GM21390 (cell line): ENCODE results near the gene MPP1.

Experiments
- ATAC-seq: cut with Tn5 transposase; IDR thresholded peaks from one replicate; pipeline ENCODE4 v1.9.1; 2021; ENCODE audit not compliant: unreplicated experiment

The MPP1 gene

DNA sequence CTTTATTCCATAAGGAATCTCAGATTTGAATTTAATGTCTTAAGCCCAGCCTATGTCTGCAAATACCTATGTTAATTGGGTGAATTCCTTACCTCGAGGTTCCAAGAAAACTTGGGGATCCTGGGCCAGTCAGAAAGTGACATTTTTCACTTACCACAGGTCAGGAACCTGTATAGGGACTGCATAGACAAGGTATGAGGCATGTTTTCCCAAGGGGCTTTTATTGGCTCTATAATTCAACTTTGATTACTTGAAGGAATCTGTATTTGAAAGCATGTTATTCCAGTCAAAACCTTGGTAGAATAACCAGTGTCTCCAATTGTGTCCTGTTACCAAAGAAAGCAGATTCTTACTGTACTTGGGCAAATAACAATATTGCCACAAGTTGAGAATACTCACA, 8.5 kb upstream of the MPP1 start:
- ATAC-seq = no peak

DNA sequence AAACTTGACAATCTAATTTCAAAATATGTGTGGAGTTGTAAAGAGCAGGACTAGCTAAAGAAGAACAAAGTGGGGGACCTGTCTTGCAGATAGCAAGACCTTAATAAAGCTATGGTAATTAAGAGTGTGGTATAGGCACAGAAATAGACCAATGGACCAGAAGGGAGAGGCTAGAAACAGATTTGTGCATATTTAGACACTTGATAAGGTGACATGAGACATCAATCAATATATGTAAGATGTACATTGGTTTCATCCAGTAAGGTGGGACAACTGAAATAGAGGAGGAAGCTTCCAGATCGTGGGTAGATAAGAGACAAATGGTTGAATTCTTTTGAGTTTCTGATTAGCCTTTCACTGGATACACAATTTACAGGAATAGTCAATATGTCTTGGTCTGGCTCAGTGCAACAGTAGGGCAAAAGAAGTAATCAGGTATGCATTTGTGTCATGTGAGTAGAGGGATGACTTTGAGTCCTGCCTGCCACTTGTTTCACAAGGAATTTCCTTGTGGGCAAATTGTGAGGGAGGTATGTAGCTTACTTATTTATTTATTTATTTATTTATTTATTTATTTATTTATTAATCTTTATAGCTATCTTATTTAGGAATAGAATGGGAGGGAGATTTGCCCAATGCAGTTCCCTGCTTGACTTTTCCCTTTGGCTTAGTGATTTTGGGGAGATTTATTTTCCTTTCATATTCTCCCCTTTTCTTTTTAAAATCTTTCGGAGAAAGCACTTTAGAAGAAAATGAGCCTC, 7.2 kb upstream of the MPP1 start:
- no peak for ATAC-seq

DNA sequence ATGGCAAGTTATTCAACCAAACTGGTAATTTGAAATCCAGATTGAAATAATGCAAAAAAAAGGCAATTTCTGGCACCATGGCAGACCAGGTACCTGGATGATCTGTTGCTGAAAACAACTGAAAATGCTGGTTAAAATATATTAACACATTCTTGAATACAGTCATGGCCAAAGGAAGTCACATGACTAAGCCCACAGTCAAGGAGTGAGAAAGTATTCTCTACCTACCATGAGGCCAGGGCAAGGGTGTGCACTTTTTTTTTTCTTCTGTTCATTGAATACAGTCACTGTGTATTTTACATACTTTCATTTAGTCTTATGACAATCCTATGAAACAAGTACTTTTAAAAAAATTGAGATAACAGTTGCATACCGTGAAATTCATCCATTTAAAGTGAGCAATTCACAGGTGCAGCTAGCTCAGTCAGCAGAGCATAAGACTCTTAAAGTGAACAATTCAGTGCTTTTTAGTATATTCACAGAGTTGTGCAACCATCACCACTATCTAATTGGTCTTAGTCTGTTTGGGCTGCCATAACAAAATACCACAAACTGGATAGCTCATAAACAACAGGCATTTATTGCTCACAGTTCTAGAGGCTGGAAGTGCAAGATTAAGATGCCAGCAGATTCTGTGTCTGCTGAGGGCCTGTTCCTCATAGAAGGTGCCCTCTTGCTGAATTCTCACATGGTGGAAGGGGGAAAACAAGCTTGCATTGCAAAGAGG, 4.8 kb upstream of the MPP1 start:
- no peak for ATAC-seq

- no peak for ATAC-seq
Observed at GRCh38 chrX:154806837-154807501, 1.7 kb upstream of the MPP1 start.

DNA sequence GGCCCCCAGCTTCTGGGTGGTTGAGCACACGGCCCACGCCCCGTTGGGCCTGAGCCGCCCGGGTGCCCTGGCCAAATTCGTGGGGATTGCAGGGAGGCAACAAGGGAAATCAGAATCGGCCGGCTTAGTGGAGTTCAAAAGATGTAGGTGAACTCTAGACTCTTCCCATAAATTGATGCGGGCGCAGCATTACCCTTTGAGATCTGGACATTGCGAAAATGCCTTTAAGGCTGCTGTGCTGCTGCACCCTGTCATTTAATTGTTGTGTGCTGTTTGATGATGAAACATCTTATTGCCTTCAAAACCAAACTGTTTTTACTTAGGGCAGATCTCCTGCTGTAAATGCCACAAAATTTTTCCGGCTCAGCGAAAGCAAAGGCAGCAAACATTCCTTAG, 409 bp upstream of the MPP1 start:
- no peak for ATAC-seq

DNA sequence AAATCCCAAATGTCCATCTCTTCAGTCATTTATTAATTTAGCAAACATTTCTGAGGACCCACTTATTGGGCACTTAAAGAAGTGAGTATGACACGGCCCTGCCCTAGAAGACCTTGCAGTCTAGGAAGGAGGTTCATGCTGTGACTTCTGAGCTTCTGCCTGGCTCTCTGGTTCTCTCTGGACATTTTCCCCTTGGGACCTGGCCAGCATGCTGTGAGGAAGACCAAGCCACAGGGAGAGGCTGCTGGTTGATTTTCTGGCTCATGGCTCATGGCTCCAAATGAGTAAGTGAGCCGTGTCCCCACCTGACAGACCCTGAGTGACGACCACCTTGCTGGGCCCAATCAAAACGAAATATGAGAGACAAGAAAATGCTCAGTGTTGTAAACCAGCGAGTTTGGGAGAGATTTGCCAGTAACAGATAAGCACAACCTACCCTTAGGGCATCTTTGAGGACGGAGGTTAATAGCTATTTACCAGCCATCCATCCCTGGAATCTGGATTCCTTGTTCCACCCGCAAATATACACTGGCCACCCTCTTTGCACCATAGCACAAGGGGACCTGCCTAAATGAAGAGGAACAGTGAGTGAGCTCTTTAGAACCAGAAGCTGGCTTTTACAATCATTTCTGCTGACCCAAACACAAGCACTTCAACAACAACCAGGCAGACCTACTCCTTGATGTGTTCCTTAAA, 876 bp downstream of the MPP1 start:
- ATAC-seq = no peak

DNA sequence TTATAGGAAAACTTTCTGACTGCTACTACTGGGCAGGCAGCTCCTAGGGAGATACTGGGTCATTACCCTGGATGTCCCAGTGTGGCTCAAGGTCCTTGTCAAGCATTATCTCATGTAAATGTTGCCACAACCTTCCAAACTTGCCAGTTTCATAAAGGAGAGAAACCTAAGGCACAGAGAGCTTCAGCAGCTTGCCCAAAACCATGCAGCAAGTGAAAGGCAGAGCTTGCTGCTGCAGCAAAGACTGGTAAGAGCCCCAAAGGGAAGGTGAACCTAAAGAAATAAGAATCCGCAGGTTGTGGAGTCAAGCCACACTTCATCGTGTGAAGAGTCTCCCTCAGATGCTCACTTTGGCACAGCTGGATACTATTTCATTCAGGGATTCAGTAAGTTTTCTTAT, 2.3 kb downstream of the MPP1 start:
- ATAC-seq = no peak

GRCh38 chrX:154800478-154801210, 4.6 kb downstream of the MPP1 start:
- ATAC-seq = no peak

DNA sequence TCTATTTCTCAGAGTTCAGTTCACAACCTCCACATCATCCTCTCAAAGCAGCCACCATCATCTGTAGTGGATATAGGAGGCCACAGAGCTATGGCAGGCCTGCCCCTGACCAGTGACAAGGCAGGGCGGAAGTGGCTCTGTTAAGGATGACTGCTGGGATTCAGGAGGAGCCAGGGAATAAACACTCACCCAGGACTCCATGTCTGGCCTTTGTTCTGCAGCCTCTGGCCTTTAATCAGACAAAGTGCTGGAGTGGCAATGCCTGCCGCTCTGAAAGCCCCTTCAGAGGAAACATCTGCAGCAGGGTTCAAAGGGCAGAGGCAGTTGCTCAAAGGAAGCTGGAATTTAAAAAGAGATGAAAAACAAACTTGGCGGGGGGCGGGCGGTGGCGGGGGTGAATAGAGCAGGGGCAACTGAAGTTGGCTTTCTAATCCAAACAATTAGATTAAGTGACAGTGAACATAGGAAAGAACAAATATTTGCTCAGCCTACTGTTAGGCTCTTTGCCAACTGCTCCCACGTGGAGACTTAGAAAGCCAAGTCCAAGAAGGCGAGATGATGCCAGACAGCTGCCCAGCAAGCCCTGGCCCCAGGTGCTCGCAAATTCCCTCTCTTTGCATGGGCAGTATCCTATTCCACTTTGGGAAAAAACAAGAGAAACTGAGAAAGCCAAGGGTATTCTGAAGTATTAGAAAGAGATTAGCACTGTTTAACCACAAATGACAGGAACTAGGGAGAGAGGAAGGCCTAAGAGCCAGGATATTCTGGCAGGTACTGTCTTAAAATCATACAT, 5.5 kb downstream of the MPP1 start:
- ATAC-seq = no peak

DNA sequence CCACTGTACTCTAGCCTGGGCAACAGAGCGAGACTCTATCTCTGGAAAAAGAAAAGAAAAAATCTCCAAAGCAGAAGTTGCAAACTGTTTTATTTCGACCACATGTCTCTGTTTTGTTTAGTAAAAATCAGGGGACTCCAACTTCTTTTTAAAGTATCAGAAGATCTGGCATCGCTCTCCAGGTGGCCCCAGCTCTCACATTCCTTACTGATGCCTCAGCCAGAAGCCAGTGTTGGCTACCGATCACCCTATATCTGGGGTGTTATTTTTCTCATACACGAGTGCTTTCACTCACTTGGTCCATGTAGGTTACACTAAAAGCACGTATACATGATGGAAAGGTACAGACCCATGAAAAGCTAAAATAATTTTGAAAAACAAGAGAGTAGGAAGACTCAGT, 8.3 kb downstream of the MPP1 start:
- ATAC-seq = no peak

DNA sequence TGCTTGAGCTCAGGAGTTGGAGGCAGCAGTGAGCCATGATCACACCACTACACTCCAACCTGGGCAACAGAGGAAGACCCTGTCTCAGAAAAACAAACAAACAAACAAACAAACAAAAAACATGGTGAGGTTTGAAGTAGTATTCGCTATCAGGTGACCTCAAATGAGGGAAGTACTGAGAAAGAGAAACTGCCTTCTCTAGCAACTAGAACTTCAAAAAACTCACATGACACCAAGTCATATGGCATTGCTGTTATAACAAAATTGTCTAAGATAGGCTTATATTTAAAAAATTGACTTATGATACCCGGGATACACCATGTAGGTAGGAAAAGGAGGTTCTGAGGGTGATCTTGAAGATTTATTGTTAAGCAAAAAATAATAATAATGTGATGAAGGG, 10.3 kb downstream of the MPP1 start:
- no peak for ATAC-seq

DNA sequence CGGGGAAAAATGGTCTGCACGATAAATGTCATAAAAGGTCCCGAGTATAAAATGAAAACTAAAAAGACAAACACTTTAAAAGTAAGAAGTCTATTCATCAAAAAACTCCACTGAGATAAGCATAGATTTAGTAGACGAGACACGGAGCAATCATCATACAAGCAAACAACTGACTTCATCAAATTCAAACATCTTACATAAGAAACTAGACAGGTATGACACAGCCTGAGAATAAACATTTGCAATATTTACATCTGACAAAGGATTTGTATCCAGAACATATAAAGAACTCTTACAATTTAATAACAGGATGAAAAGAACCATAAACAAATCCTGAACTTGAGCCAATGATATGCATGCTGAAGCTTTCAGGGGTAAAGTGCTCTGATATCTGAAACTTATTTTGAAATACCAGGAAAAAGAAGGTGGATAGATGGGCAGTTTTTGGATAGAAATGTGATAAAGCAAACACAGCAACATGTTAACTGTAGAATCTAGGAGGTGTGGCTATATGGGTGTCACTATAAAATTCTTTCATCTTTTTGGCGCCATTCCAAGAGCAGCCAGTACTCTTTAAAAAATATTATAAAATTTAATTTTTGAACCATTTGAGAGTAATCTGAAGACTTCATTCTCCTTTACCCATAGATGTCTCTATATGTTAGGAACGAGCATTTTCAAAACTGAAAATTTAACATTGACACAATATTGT, 12.0 kb downstream of the MPP1 start:
- no peak for ATAC-seq

GRCh38 chrX:154791939-154792338, 13.3 kb downstream of the MPP1 start:
- ATAC-seq = no peak

GRCh38 chrX:154791467-154791866, 13.8 kb downstream of the MPP1 start:
- ATAC-seq = no peak

- ATAC-seq = no peak
Observed at GRCh38 chrX:154785716-154786115, 19.6 kb downstream of the MPP1 start.

- ATAC-seq = no peak
Observed at GRCh38 chrX:154784149-154784995, 20.9 kb downstream of the MPP1 start.

DNA sequence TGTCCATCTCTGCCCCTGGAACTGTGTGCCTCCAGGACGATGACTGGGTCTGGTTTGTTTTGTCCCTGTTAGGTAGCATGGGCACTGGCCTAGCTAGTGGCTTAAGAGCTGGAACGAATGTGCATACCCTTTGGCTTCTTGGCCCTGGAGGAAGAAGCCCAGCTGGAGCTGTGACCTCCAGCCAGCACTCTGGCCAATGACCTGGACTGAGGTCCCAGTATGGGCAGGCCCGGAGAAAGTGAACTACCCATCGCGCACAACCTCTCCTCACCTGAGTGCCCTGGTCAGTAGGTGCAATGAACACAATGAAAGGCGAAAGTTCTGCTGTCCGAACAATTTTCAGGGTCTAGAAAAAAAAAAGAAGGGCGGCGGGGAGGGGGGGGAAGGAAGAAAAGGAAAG, 24.3 kb downstream of the MPP1 start:
- ATAC-seq = no peak

- no peak for ATAC-seq
Observed at GRCh38 chrX:154779261-154779660, 26.0 kb downstream of the MPP1 start.

- ATAC-seq = no peak
Observed at GRCh38 chrX:154776753-154777152, 28.5 kb downstream of the MPP1 start.
